Choroid plexus epithelial cell (primary cell): ENCODE results near the gene DUSP22.
"Not testable (repeated sequence)": the region's sequence is repeated elsewhere in the genome, so short reads cannot be mapped to it uniquely, and the experiment has no call there.

Experiments
- DNase-seq: peaks from one replicate; pipeline ENCODE4 v3.0.0-alpha.2; 2010; ENCODE audit warnings: low read depth
- H3K4me3 ChIP-seq: 2 replicates; pipeline ENCODE4 v1.5.1; 2011; ENCODE audit warnings: low read depth, mild to moderate bottlenecking, control low read depth, low read length, moderate library complexity
- CTCF ChIP-seq: conservative IDR thresholded peaks from 2 replicates; pipeline ENCODE4 v1.5.1; 2011; ENCODE audit warnings: low read depth, mild to moderate bottlenecking, control low read depth, inconsistent platforms, low read length, moderate library complexity

The DUSP22 gene

GRCh38 chr6:322940-323729 is 30.8 kb downstream of the DUSP22 start:
- DNase-seq = no peak
- no peak overlapping the region for H3K4me3 ChIP-seq
- no peak for TF ChIP-seq CTCF

- TF ChIP-seq CTCF = no peak
- DNase-seq = no peak
- H3K4me3 ChIP-seq = no peak overlapping the region
These were observed 31.4 kb downstream of the DUSP22 start for GRCh38 chr6:323730-324088.

GRCh38 chr6:324116-324728 is 31.9 kb downstream of the DUSP22 start:
- no peak overlapping the region for H3K4me3 ChIP-seq
- no peak for TF ChIP-seq CTCF
- peak; percentile 11 for DNase-seq

- no peak for TF ChIP-seq CTCF
- no peak for DNase-seq
- H3K4me3 ChIP-seq = no peak overlapping the region
These were observed 32.4 kb downstream of the DUSP22 start for GRCh38 chr6:324729-325125.

GRCh38 chr6:325161-325860 is 33.0 kb downstream of the DUSP22 start:
- H3K4me3 ChIP-seq, DNase-seq: not testable (repeated sequence)

- H3K4me3 ChIP-seq = not testable (repeated sequence)
These were observed 33.8 kb downstream of the DUSP22 start for GRCh38 chr6:326066-326465.

GRCh38 chr6:326896-327537 is 34.7 kb downstream of the DUSP22 start:
- no peak for DNase-seq
- H3K4me3 ChIP-seq = no peak overlapping the region
- TF ChIP-seq CTCF = no peak

More at GRCh38 chr6:326066-326465, 33.8 kb downstream of the DUSP22 start:
- DNase-seq = not testable (repeated sequence)
